IMR-90 (cell line): ENCODE data around the gene USO1. TPM values are rescaled to one million over a fixed set of nuclear protein-coding genes. Genes with fewer than 3 reads are reported as not detected.

Source experiments
- ATAC-seq: fragments of 200-7000 bp; cut with Tn5 transposase; 2 replicates; pipeline ENCODE4 v1.9.1; 2020; ENCODE audit warnings: low read depth, mild to moderate bottlenecking, moderate library complexity
- BruUV-seq: library from RNA; stranded (reverse); fragments of 400-500 nt; replicated peaks from 2 replicates; lab custom pipeline; 2021; lab: Mats Ljungman, UMichigan
- CTCF ChIA-PET: fragments of 300-600 bp; formaldehyde crosslinking; extraction: SDS; loops from one replicate; lab custom pipeline; 2021; ENCODE audit warnings: antibody characterized with exemption; lab: Yijun Ruan, JAX
- POLR2A ChIA-PET: fragments of 300-600 bp; sonication (Branson Sonifier 250); formaldehyde crosslinking; loops from one replicate; lab custom pipeline; 2022; ENCODE audit warnings: antibody characterized with exemption; ENCODE audit not compliant: unreplicated experiment; lab: Charles Lee
- DNase-seq: peaks from one replicate; pipeline ENCODE4 v3.0.0; 2013
- H2AFZ ChIP-seq: replicated peaks from 2 replicates; pipeline ENCODE3; 2013; ENCODE audit warnings: low read length, mild to moderate bottlenecking; ENCODE audit not compliant: poor library complexity
- H2AK5ac ChIP-seq: 2 replicates; pipeline ENCODE4 v1.6.1; 2013; ENCODE audit warnings: low read depth, low read length, inconsistent platforms
- H2AK9ac ChIP-seq: replicated peaks from 2 replicates; pipeline ENCODE3; 2013; ENCODE audit warnings: mild to moderate bottlenecking, low read depth, low read length, moderate library complexity; ENCODE audit not compliant: poor library complexity
- H2BK120ac ChIP-seq: 2 replicates; pipeline ENCODE4 v1.6.1; 2013; ENCODE audit warnings: low read depth, low read length, inconsistent platforms
- H2BK15ac ChIP-seq: 3 replicates; pipeline ENCODE4 v1.6.1; 2013; ENCODE audit warnings: low read depth, low read length, inconsistent platforms
- H2BK20ac ChIP-seq: 2 replicates; pipeline ENCODE4 v1.6.1; 2013; ENCODE audit warnings: low read depth, mild to moderate bottlenecking, inconsistent platforms, low read length, moderate library complexity
- H2BK5ac ChIP-seq: 2 replicates; pipeline ENCODE4 v1.6.1; 2013; ENCODE audit warnings: mild to moderate bottlenecking, low read depth, low read length, inconsistent platforms; ENCODE audit not compliant: poor library complexity, severe bottlenecking
- H3K14ac ChIP-seq: replicated peaks from 2 replicates; pipeline ENCODE4 v1.6.1; 2013; ENCODE audit warnings: low read depth, low read length, inconsistent platforms
- H3K18ac ChIP-seq: 2 replicates; pipeline ENCODE4 v1.6.1; 2013; ENCODE audit warnings: low read depth, low read length, control low read depth
- H3K23ac ChIP-seq: 2 replicates; pipeline ENCODE4 v1.6.1; 2013; ENCODE audit warnings: low read depth, low read length, inconsistent platforms
- H3K27ac ChIP-seq: 2 replicates; pipeline ENCODE4 v1.5.1; 2013; ENCODE audit warnings: mild to moderate bottlenecking, control low read depth, low read length; ENCODE audit not compliant: insufficient read depth
- H3K27me3 ChIP-seq: 2 replicates; pipeline ENCODE4 v1.6.1; 2013; ENCODE audit warnings: low read length; ENCODE audit not compliant: control insufficient read depth, insufficient read depth
- H3K36me3 ChIP-seq: 2 replicates; pipeline ENCODE4 v1.6.1; 2013; ENCODE audit warnings: low read length, mixed read lengths; ENCODE audit not compliant: control insufficient read depth, insufficient read depth
- H3K4ac ChIP-seq: 2 replicates; pipeline ENCODE4 v1.6.1; 2013; ENCODE audit warnings: low read depth, low read length, inconsistent platforms
- H3K4me1 ChIP-seq: 2 replicates; pipeline ENCODE4 v1.6.1; 2013; ENCODE audit warnings: low read length, mixed read lengths; ENCODE audit not compliant: control insufficient read depth, insufficient read depth
- H3K4me2 ChIP-seq: 2 replicates; pipeline ENCODE4 v1.6.1; 2013; ENCODE audit warnings: low read depth, mild to moderate bottlenecking, control low read depth, low read length, moderate library complexity
- H3K4me3 ChIP-seq: 2 replicates; pipeline ENCODE4 v1.5.1; 2013; ENCODE audit warnings: low read depth, mild to moderate bottlenecking, control low read depth, low read length, moderate library complexity; ENCODE audit not compliant: insufficient read depth
- H3K56ac ChIP-seq: 2 replicates; pipeline ENCODE4 v1.6.1; 2013; ENCODE audit warnings: low read length, inconsistent platforms; ENCODE audit not compliant: insufficient read depth; ENCODE audit errors: extremely low read depth
- H3K79me1 ChIP-seq, 2 experiments: 2 replicates each; pipeline ENCODE4 v1.6.1; 2013; ENCODE audit warnings: low read length in 2 of 2, inconsistent platforms in 1 of 2, low read depth in 1 of 2
- H3K9ac ChIP-seq: 2 replicates; pipeline ENCODE4 v1.6.1; 2013; ENCODE audit warnings: low read depth, low read length, control low read depth
- H3K9me1 ChIP-seq: 2 replicates; pipeline ENCODE4 v1.6.1; 2013; ENCODE audit warnings: low read length, inconsistent platforms; ENCODE audit not compliant: insufficient read depth
- H3K9me3 ChIP-seq: 2 replicates; pipeline ENCODE4 v1.6.1; 2013; ENCODE audit warnings: low read length; ENCODE audit not compliant: control insufficient read depth, insufficient read depth
- H4K20me1 ChIP-seq: 2 replicates; pipeline ENCODE4 v1.6.1; 2013; ENCODE audit warnings: low read length, inconsistent platforms; ENCODE audit not compliant: insufficient read depth
- H4K5ac ChIP-seq: 2 replicates; pipeline ENCODE4 v1.6.1; 2013; ENCODE audit warnings: mild to moderate bottlenecking, low read depth, low read length, control low read depth
- H4K8ac ChIP-seq, 2 experiments: 2 replicates each; pipeline ENCODE4 v1.6.1; 2013; ENCODE audit warnings: low read depth in 2 of 2, low read length in 2 of 2, control low read depth in 1 of 2, inconsistent platforms in 1 of 2
- H4K91ac ChIP-seq: 2 replicates; pipeline ENCODE4 v1.6.1; 2013; ENCODE audit warnings: low read depth, low read length, inconsistent platforms; ENCODE audit not compliant: insufficient read depth
- BHLHE40 ChIP-seq: fragments of 150-350 bp; IDR thresholded peaks from 2 replicates; pipeline ENCODE4 v1.6.1; 2016; ENCODE audit warnings: mild to moderate bottlenecking, low read depth, low read length
- CEBPB ChIP-seq: IDR thresholded peaks from 2 replicates; pipeline ENCODE4 v1.6.1; 2012; ENCODE audit warnings: low read depth, low read length, improper control_type of control experiment
- CHD1 ChIP-seq: IDR thresholded peaks from 2 replicates; pipeline ENCODE4 v1.6.1; 2012; ENCODE audit warnings: low read depth, low read length, improper control_type of control experiment
- CTCF ChIP-seq: conservative IDR thresholded peaks from 2 replicates; pipeline ENCODE4 v1.5.1; 2012; ENCODE audit warnings: mild to moderate bottlenecking, low read depth, low read length, improper control_type of control experiment
- ELK1 ChIP-seq: fragments of 150-350 bp; IDR thresholded peaks from 2 replicates; pipeline ENCODE4 v1.6.1; 2016; ENCODE audit warnings: low read depth, mild to moderate bottlenecking, low read length, moderate library complexity, borderline replicate concordance
- FOS ChIP-seq: fragments of 150-350 bp; IDR thresholded peaks from 2 replicates; pipeline ENCODE4 v1.6.1; 2016; ENCODE audit warnings: low read depth, low read length
- MAFK ChIP-seq: IDR thresholded peaks from 2 replicates; pipeline ENCODE4 v1.6.1; 2012; ENCODE audit warnings: low read depth, low read length, improper control_type of control experiment
- MAZ ChIP-seq: IDR thresholded peaks from 2 replicates; pipeline ENCODE4 v1.6.1; 2012; ENCODE audit warnings: low read depth, mild to moderate bottlenecking, low read length, improper control_type of control experiment, moderate library complexity, borderline replicate concordance
- MXI1 ChIP-seq: IDR thresholded peaks from 2 replicates; pipeline ENCODE4 v1.6.1; 2012; ENCODE audit warnings: low read depth, mild to moderate bottlenecking, low read length, moderate library complexity, borderline replicate concordance
- NFE2L2 ChIP-seq: fragments of 150-350 bp; IDR thresholded peaks from 2 replicates; pipeline ENCODE4 v1.6.1; 2016; ENCODE audit warnings: low read depth, mild to moderate bottlenecking, low read length
- POLR2A ChIP-seq: IDR thresholded peaks from 2 replicates; pipeline ENCODE4 v1.6.1; 2012; ENCODE audit warnings: mild to moderate bottlenecking, low read depth, low read length
- RAD21 ChIP-seq: IDR thresholded peaks from 2 replicates; pipeline ENCODE4 v1.6.1; 2012; ENCODE audit warnings: low read length, improper control_type of control experiment
- RCOR1 ChIP-seq: IDR thresholded peaks from 2 replicates; pipeline ENCODE4 v1.6.1; 2012; ENCODE audit warnings: mild to moderate bottlenecking, low read length, improper control_type of control experiment; ENCODE audit not compliant: insufficient replicate concordance
- RFX5 ChIP-seq: IDR thresholded peaks from 2 replicates; pipeline ENCODE4 v1.8.0; 2012; ENCODE audit warnings: low read depth, mild to moderate bottlenecking, low read length, moderate library complexity
- SMC3 ChIP-seq: fragments of 150-350 bp; IDR thresholded peaks from 2 replicates; pipeline ENCODE4 v1.6.1; 2016; ENCODE audit warnings: low read depth, mild to moderate bottlenecking, antibody characterized with exemption, low read length, moderate library complexity
- USF2 ChIP-seq: fragments of 150-350 bp; IDR thresholded peaks from 2 replicates; pipeline ENCODE4 v1.6.1; 2017; ENCODE audit warnings: mild to moderate bottlenecking, antibody characterized with exemption, low read length, low read depth
- WGBS, 2 experiments: methylation state at CpG; one replicate each; pipeline versions ENCODE4 v1.1.5 to v1.1.7; 2013; ENCODE audit warnings: missing lambda C conversion rate in 2 of 2; ENCODE audit not compliant: insufficient read length in 1 of 2; ENCODE audit errors: extremely low coverage in 2 of 2; 5-methylcytosine and 5-hydroxymethylcytosine counted together
- dilution Hi-C: fragments of 300-500 bp; cut with HindIII; formaldehyde crosslinking; loops from one replicate; pipeline ENCODE4 v1.14.3; 2018; ENCODE audit warnings: low sequenced_read_pairs; ENCODE audit not compliant: unreplicated experiment
- in situ Hi-C: fragments of 300-500 bp; cut with MboI; formaldehyde crosslinking; loops from 3 replicates; pipeline ENCODE4 v1.14.3; 2019; ENCODE audit warnings: low sequenced_read_pairs, inconsistent platforms, mixed read lengths
- intact Hi-C: fragments of 100-400 bp; cut with micrococcal nuclease; formaldehyde crosslinking; loops from 2 replicates; pipeline ENCODE4 v1.10.0; 2022
- polyA plus RNA-seq, 3 experiments: library from polyadenylated mRNA; depleted of rRNA; stranded (reverse); fragments of >200 nt; gene quantifications; 2 replicates each; pipeline ENCODE4 v1.2.3, GENCODE V29; 2012; ENCODE audit warnings: low replicate concordance in 1 of 3
- total RNA-seq: library from RNA; depleted of rRNA; stranded (reverse); fragments of >200 nt; gene quantifications from 2 replicates; pipeline ENCODE4 v1.2.3, GENCODE V29; 2012

Gene USO1
- total and polyA plus RNA-seq, 2 of the 4 experiments (the other 2 are of a cell fraction) = 63.7 to 121 TPM

GRCh38 chr4:75752637-75753036 lies 28.3 kb downstream of the USO1 start:
- no peak overlapping the region for H3K4ac ChIP-seq
- no peak overlapping the region for H3K14ac ChIP-seq
- no peak overlapping the region for H3K4me2 ChIP-seq
- WGBS, 2 experiments = 100% methylated on average over 3 of the region's 7 CpGs; no CpG with 5 or more reads in 1 of the 2 experiments
- no peaks in the 10 kb centered on the region for H3K27me3 ChIP-seq
- ChIA-PET POLR2A (no interaction called here), CTCF (interaction anchor here (1.7 kb wide), 1 partner anchor 28 kb away, joined by 5 read pairs; the partner anchor contains the start of gene USO1)
- in situ Hi-C loops (no loop called here), intact Hi-C loops (no loop called here), dilution Hi-C loops (no loop called here)
- ATAC-seq (no peak), DNase-seq (no peak)
- no peaks in the 10 kb centered on the region for H3K9me1 ChIP-seq
- BruUV-seq = no TSS peak
- no peak overlapping the region for H3K18ac ChIP-seq
- no peak overlapping the region for H4K8ac ChIP-seq
- no peak overlapping the region for H3K4me3 ChIP-seq
- H3K36me3 ChIP-seq = peaks cover 21% of the 10 kb centered on the region
- H2BK20ac ChIP-seq = no peak overlapping the region
- no peaks in the 10 kb centered on the region for H3K9me3 ChIP-seq
- H3K23ac ChIP-seq = no peak overlapping the region
- H2AFZ ChIP-seq = no peak overlapping the region
- H2AK9ac ChIP-seq = no peak overlapping the region
- no peak overlapping the region for H3K56ac ChIP-seq
- peaks cover 16 to 25% of the 10 kb centered on the region in 2 experiments for H3K79me1 ChIP-seq
- H4K20me1 ChIP-seq = peaks cover 9% of the 10 kb centered on the region; the same call in 1 of the 2 replicates
- no peak overlapping the region for H2BK120ac ChIP-seq
- H2BK15ac ChIP-seq = no peak overlapping the region
- H3K27ac ChIP-seq = no peak overlapping the region
- no peak overlapping the region for H2AK5ac ChIP-seq
- TF ChIP-seq RFX5 (no peak), RAD21 (no peak), BHLHE40 (no peak), SMC3 (no peak), MXI1 (no peak), FOS (no peak), POLR2A (no peak), ELK1 (no peak), MAZ (no peak), NFE2L2 (no peak), CHD1 (no peak), CEBPB (no peak), USF2 (no peak), MAFK (no peak), RCOR1 (no peak), CTCF (no peak)
- no peak overlapping the region for H2BK5ac ChIP-seq
- no peaks in the 10 kb centered on the region for H3K4me1 ChIP-seq
- H3K9ac ChIP-seq = no peak overlapping the region
- no peak overlapping the region for H4K5ac ChIP-seq
- H4K91ac ChIP-seq = no peak overlapping the region
